Suppressor macrophage treated with lipopolysaccharide for 1 hour (primary cell): Measurements from ENCODE around the gene ATP8A2.
"Not testable (repeated sequence)": the region's sequence is repeated elsewhere in the genome, so short reads cannot be mapped to it uniquely, and the experiment has no call there.

ENCODE experiments used
- DNase-seq, 3 donors: peaks; one replicate each; pipeline ENCODE4 v3.0.0-alpha.2; 2020 to 2022

ATP8A2 gene

DNA sequence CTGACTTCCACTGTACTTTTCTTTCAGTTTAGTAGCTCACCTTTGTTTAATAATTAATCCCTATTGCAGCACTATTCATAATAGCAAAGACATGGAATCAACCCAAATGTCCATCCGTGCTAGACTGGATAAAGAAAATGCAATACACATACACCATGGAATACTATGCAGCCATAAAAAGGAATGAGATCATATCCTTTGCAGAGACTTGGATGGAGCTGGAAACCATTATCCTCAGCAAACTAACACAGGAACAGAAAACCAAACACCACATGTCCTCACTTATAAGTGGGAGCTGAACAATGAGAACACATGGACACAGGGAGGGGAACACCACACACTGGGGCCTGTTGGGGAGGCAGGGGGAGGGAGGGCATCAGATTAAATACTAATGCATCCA is 402.3 kb downstream of the ATP8A2 start:
- not testable (repeated sequence) for DNase-seq

DNA sequence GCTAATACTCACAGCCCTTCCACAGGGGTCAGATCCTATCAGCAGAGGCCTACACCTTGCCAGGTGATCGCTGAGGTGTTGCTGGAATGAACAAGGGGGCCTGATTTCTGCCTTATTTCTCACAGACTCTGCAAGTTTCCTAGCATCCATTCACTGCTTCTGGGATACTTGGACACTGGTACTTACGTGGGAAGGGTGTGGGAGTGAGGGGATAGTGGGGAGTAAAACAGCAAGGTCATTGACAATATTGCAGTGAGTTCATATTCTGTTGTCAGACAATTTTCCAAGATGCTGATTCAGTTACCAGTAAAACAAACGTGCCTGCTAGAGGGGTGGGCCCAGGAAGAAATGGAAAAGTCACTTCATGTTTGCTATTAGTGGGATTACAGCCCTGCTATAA is 403.5 kb downstream of the ATP8A2 start:
- DNase-seq: no peak

DNA sequence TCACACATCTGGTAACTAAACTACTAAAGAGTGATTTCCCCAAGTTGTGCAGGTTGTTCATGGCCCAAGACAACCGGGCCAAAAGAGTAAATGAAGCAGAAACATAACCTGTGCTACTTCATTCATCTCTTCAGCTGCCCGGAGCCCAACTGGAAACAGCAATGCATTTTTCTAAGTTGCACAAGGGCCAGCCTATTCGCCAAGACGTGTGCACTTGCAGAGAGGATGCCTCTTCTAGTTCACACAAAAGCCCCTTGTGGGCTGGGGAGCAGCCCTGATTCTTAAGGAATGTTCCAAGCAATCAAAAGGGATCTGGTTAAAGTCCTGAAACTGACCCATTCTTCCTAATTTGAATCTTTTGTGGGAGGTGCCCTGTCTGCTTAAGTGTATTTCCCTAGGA is 404.2 kb downstream of the ATP8A2 start:
- DNase-seq: no peak

DNA sequence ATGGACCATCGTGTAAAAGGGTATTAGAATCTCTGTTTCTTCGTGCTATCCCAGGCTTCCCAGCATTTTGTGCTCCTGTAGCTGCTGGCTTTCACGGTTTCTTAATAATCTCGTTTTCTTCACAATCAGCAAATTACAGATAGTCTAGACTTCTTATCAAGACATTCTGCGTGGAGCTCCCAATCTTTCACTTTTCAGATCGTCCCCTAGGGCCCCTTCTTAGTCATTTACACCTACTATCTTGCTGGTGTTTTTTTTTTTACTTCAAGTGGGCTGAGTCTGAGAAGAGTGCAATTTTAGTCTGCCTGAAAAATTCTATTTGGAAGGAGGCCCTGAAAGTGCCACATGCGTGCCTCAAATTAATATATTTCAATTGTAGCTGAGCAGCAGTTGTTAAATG is 404.9 kb downstream of the ATP8A2 start:
- DNase-seq: no peak

DNA sequence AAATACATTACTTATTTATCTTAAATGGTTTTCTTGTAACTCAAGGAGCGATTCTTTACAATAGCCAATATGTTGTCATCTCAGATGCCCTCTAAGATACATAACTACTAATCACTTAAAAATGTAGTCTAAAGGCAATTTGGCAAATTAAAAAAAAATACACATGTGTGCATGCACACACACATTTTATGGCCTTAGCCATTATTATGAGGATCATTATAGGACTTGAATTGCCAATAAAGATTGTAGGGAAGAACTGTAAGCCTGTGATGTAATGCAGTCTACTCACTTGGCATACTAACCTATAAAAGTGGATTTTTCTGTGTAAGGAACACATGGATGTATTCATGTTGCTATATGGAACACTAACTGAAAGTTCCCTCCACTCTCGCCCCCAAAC is 405.7 kb downstream of the ATP8A2 start:
- no peak for DNase-seq

DNA sequence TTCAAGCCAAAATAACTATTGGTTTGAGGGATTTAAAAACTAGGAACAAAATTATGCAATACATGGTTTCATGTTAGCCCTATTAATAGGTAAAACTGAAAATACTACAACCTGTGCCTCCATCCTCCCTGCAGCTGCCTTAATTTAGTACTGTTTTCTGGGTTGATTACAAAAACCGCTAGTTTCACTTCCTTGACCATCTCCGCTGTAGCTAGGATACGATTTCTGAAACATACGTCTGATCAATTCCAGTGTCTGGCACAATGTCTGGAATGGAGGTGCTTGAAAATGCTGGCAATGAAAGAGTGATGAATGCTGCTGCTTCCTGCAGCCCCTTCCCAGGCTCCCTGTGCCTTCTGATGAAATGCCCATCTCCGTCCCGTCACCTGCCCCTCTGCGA is 406.6 kb downstream of the ATP8A2 start:
- DNase-seq: no peak

DNA sequence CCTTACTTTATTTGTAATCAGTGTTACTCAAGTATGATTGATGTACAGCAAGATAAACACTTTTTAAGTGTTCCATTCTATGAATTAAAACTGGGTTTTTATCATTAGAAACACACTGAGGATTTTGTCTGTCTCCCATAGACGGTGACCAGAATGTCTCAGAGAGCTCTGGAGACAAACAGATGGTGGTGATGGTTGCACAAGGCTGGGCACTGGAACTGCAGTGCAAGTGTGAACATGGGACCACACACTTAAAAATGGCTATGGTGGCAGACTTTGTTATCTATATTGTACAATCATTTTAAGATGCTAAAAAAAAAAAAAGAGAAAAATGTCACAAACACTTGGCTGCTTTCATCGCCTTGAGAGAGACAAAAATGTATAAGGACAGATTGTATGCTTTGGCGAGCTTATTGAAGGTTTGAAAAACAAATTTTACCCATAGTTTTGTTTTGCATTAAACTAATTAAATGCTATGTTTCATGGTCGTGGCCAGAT is 407.1 kb downstream of the ATP8A2 start:
- no peak for DNase-seq

DNA sequence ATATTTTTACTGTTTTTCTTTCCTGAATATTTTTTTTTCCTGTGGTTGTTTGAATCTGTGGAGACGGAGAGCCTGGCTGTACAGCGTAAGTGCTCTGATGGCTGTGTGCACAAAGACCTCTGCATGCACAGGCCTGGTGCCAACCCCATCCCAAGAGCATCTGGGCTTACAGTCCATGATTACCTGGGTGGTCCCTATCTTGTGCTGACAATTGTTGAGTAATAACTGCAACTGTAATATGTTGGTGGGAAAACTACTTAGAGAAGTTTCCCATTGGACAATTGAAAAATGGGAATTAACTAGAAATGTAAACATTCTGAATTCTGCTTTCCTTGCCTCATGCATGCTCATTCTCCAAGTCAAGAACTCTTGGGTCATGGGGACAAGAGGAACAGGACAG is 411.3 kb downstream of the ATP8A2 start:
- no peak for DNase-seq

DNA sequence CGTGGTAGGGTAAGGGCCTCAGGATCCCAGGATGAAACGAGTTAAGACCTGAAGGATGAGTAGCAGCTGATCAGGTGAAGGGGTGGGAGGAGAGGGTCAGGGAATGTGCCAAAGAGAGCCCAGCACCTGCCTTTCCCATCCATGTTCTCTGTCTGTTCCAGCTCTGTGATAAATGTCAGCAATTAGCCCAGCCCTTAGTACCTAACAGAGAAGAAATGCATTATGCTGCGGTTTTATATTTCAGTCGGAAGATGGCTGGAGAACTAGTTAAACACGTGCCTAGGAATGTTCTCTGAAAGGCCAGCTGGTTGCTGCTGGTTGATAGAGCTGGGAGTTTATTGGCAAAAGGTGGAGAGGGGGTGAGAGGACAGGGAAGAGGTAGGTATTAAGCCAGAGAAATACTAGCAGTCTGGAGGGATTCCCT is 411.8 kb downstream of the ATP8A2 start:
- DNase-seq: no peak

DNA sequence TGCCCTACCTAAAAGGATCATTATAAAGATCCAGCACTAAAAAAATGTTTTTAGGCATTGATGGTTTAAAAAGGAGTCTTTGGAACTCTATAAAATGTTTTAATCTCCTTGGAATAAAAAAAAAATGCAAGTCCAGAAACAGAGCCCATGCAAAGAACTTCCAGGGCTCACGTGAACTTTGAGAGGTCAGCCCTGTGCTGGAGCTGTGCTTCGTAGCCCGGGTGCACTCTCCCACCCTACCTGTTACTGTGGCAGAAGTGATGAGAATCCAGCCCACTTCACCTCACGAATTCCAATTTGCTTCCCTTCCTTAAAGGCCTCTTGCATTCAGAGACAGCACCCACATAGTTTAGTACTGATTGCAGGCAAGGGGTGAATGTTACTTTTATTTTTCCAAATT is 412.3 kb downstream of the ATP8A2 start:
- no peak for DNase-seq

DNA sequence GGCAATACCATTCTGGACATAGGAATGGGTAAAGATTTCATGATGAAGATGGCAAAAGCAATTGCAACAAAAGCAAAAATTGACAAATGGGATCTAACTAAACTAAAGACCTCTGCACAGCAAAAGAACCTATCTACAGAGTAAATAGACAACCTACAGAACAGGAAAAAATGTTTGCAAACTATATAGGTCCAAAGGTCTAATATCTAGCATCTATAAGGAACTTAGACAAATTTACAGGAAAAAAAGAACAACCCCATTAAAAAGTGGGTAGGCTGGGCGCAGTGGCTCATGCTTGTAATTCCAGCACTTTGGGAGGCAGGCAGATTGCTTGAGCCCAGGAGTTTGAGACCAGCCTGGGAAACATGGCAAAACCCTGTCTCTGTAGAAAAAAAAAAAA is 418.4 kb downstream of the ATP8A2 start:
- DNase-seq: not testable (repeated sequence)

DNA sequence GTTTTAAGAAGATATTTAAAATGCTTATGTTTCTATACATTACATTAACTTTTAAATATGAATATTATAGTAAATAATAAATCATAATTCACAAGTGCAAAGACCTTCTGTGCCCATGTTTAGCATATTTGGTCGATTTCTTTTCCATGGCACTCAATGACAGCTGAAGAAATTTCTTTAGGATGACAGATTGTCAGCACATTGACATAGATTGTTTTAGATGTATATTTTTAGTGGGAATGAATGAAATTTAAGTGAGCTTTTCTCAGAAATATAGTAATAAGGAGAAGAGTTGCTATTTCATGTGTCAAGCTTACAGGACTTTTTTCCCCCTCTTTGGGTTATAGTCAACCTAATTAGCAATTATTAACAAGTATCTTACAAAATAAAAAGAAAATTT is 423.5 kb downstream of the ATP8A2 start:
- no peak for DNase-seq

DNA sequence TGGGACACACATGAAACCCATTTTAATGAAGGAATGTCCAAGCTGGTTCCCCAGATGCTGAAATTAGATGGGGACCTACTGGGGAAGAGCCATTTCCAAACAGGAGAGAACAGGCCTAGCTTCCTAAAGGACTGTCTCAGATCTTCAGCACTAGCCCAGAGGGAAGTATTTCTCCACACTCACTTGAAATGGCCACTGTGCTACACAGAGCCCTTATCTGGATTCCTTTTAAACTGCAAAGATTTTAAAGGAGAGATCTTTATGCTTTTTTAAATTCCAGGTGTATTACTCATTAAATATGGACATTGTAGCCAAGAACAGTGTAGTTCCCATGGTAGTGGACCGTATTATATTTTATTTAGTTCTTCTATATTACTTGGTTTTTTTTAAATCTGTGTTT is 424.7 kb downstream of the ATP8A2 start:
- DNase-seq: no peak

DNA sequence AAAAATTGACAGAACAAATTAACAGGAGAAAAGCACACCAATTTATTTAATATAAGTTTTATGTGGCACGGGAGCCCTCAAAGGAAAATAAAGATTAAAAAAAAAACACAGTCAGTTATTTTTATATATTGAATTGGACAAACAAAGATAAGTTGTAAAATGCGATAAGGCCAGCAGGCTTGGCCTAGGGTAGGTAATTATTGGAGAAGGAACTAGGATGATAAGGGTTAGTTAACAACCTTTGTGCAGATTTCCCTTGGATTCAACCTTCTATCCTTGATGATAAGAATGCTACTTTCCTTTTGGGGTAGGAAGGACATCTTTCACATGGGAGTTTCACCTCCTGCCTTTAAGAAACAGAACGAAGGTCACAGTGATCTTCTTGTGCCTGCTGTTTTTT is 427.2 kb downstream of the ATP8A2 start:
- no peak for DNase-seq

DNA sequence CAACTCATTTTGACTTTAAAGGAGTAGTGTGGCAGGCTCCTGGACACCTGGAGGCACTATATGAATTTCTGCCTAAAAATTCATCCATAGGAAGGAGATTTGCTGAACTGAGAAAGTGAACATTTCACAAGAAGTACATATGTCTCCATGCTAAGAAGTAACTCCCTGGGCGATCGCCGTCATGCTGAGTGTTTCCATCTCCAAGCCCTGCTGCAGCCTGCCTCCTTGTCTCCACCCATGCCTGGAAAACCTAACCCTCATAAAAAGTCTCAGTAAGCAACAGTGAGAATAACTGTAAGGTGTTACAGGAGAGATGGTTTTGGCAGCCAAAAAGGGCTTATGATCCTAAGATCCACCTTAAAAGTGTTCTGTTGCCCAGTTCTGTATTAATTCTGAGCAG is 428.7 kb downstream of the ATP8A2 start:
- no peak for DNase-seq

DNA sequence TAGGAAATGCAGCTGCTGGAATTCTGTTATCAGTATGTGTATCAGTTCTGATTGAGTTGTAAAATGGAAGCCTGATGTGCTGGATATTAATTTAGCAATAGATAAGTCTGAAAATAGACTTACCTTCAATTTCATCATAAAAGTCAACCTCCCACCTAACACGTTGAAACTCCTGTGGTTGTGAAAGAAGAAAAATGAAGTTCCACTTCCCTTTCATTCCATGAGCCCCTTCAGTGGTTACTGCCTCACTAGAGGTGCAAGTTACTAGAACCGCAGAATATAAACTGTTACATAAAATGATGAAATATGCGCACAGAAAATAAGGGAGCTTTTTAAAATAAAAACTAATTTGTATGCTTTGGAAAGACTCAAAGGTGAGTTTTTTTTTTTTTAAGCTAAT is 430.8 kb downstream of the ATP8A2 start:
- DNase-seq: no peak

DNA sequence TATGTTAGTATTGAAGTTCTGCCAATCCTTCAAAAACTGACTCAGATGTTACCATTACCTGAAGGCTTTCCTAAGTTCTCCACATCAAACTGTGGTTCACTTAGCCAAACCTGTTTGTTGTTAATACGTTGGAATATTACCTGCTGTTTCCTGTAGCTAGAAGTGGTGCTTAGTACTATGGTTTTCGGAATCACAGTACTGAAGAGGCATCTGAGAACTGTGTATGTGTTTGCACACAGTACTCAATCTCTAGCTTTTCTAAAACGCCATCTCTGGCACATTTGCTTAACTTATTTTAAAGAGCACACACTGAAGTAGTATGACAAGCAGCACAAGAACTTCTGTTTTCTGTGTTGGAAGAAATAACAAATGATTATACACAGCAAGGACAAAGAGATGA is 431.9 kb downstream of the ATP8A2 start:
- no peak for DNase-seq

DNA sequence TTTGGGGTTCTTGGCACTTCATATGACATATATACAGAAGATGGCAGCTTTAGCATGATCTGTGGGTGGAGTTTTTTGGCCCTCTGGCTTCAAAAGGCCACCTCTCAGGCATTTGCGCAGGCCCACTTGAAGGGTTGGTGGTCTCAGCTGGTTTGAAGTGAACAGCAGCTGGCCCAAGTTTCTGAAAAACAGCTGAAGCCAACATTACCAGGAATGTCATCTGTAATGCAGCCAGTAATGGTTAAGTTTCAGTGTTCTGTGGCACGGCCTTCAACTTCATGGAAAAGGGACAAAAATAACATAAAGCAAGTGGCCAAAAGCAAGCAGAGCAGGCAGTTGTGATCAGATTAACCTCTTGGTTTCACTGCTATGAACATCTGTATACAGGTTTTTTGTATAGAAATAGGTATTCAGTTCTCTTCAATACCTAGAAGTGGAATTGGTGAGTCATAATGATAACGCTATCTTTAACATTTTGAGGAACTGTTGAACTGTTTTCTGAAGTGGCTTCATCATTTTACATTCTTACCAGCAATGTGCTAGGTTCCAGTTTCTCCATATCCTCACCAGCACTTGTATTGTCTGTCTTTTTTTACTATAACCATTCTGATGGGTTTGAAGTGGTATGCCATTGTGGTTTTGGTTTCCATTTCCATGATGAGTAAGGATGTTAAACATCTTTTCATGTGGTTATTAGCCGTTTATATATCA is 434.6 kb downstream of the ATP8A2 start:
- no peak for DNase-seq

DNA sequence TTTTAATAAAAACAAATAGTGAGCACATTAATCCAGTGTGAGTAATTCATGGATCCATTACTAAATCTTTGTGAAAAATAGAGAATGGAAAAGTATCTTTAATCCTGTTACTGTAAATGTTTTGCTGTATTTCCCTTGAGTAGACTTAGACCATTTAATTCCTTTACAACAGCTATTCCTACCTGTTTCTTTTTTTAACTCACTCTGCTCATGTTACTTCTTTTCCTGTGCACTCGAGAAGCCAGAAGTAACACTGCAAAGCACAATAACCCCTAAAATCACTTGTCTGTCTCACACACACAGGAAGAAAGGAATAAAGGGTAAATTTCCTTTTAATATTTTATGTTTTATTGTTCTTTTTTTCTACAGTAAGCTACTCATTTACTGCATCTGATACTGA is 435.8 kb downstream of the ATP8A2 start:
- no peak for DNase-seq

DNA sequence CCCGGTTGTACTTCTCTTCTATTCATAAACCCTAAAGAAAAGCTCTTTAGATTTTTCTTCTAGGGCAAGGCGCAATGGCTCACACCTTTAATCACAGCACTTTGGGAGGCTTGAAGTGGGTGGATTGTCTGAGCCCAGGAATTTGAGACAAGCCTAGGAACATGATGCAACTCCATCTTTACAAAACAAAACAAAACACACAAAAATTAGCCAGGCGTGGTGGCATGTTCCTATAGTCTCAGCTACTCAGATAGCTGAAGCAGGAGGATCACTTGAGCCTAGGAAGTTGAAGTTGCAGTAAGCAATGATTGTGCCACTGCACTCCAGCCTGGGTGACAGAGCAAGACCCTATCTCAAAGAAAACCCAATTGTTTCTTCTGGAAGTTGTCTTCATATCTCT is 439.7 kb downstream of the ATP8A2 start:
- DNase-seq: no peak

DNA sequence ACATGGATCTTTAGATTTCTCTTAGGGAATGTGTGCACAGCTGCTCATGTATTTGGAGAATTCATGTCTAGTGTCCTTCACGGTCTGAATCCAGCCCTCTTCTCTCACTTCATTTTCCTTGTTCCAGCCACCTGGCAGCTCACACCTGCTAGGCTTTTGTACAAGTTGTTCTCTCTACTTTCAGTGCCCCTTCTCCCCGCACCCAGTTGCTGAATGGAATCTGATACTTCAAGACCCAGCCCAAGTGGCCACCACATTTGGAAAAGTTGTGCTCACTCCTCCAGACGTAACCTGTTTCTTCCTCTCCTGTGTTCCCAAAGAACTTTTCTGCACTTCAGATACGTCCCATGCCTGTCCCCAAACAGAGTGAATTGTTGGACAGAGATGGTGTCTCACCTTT is 444.5 kb downstream of the ATP8A2 start:
- DNase-seq: no peak

DNA sequence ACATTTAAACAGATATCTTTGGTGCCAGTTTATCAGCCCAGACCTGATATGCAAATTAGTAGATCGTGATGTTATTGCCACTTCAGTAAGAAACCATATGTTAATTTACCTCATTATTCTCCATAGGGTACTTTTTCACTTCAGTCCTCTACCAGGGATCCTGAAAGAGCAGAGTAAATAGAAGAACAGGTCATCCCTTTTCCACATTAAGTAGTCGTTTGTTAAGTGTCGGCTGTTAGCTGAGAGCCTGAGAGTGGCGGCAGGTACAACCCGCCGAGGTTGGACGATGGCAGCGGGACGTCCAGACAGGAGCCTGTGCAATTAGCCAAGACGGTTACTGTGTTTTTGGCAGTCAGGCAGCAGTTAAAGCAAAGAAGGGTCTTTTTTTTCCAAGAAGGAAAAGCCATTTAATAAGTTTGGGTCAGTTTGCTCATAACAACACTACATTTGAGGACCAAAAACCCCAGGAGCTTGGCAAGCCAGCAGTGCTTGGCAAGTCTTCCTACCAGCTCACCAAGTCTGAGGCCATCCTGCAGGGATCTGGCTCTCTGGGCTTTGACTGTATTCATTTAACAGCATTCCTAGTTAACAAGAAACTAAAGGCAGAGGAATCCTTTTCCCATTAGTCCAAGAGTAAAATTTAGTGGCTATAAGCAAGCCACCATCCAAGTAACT is 448.2 kb downstream of the ATP8A2 start:
- no peak for DNase-seq

DNA sequence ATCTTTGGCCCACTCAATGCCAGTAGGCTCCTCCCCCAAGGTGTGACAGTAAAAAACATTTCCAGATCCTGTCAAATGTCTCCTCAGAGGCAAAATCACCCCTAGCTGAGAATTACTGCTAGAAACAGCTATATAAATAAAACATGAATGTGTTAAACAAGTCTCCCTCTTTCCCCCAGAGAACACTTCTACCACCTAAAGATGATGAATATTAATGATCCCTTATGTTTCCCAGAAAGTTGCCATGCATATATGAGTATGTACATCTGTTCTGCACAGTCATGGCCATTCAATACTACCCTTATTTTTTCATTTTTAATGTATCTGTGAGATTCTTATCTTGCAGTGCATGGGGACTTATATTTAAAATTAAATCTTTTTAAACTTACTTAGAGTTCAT is 450.0 kb downstream of the ATP8A2 start:
- DNase-seq: no peak

DNA sequence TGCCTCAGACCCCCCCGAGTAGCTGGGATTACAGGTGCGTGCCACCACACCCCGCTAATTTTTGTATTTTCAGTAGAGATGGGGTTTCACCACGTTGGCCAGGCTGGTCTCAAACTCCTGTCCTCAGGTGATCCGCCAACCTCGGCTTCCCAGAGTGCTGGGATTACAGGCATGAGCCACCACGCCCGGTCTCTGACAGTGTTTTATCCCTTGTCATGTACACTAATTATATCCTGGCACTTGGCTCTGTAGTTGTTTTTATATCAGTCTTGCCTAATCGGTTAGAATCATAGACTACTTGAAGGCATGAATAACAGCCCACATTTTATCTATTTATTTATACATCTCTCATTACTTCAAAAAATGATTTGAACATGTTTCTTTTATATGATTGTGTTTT is 455.4 kb downstream of the ATP8A2 start:
- not testable (repeated sequence) for DNase-seq
